Activated CD4-positive, CD25-positive, alpha-beta regulatory T cell treated with anti-CD3 and anti-CD28 coated beads, Interleukin-2, amount 50 U/mL, for 72 hours (primary cell): ENCODE measurements around the gene USP19.

Source experiments
- DNase-seq: peaks from one replicate; pipeline ENCODE4 v3.0.0; 2021

Gene USP19

GRCh38 chr3:49120438-49121131 is at the start of gene USP19:
Gene USP19, minus strand, starts transcription at chr3:49120823. Its CDS starts 1,678 bp downstream, at chr3:49119145.
- peak; percentile 93 for DNase-seq

GRCh38 chr3:49166752-49167556 is 46.3 kb upstream of the USP19 start:
- no peak for DNase-seq

GRCh38 chr3:49165771-49166751 is 45.4 kb upstream of the USP19 start, which contains the start of gene CCDC71:
Gene CCDC71, minus strand, starts transcription at chr3:49166331. Its CDS starts 2,123 bp downstream, at chr3:49164208.
- DNase-seq = peak; percentile 84

- DNase-seq = no peak
These were observed 44.5 kb upstream of the USP19 start for GRCh38 chr3:49164983-49165720.

- DNase-seq = no peak
These were observed 43.0 kb upstream of the USP19 start for GRCh38 chr3:49163609-49164008.

GRCh38 chr3:49162751-49163419 is 42.3 kb upstream of the USP19 start:
- DNase-seq = no peak

GRCh38 chr3:49161808-49162530 is 41.3 kb upstream of the USP19 start:
- no peak for DNase-seq

GRCh38 chr3:49161197-49161596 is 40.6 kb upstream of the USP19 start:
- DNase-seq = no peak

- no peak for DNase-seq
These were observed 38.2 kb upstream of the USP19 start for GRCh38 chr3:49158792-49159191.

- DNase-seq = peak; percentile 49
These were observed 37.6 kb upstream of the USP19 start for GRCh38 chr3:49158103-49158709.

- no peak for DNase-seq
These were observed 36.7 kb upstream of the USP19 start for GRCh38 chr3:49157289-49157688.

GRCh38 chr3:49153349-49153912 is 32.8 kb upstream of the USP19 start:
- DNase-seq = no peak

GRCh38 chr3:49151610-49152009 is 31.0 kb upstream of the USP19 start:
- DNase-seq = no peak

- DNase-seq = no peak
These were observed 27.5 kb upstream of the USP19 start for GRCh38 chr3:49148159-49148558.

- no peak for DNase-seq
These were observed 19.5 kb upstream of the USP19 start for GRCh38 chr3:49140080-49140479.

GRCh38 chr3:49135499-49135898 is 14.9 kb upstream of the USP19 start:
- no peak for DNase-seq

- DNase-seq = no peak
These were observed 14.0 kb upstream of the USP19 start for GRCh38 chr3:49134471-49135265.

GRCh38 chr3:49133226-49133951 is 12.8 kb upstream of the USP19 start:
- DNase-seq = no peak
